Islet of Langerhans (tissue), 1 donor: ENCODE results near the gene DMPK.
A peak's percentile ranks its signal among the peaks of the same experiment; 100 is the strongest.

Source experiments
- FAIRE-seq: peaks from one replicate; lab custom pipeline; 2011; peaks lifted over from hg19 to GRCh38; lab: Jason Lieb, UNC

DMPK gene

DNA sequence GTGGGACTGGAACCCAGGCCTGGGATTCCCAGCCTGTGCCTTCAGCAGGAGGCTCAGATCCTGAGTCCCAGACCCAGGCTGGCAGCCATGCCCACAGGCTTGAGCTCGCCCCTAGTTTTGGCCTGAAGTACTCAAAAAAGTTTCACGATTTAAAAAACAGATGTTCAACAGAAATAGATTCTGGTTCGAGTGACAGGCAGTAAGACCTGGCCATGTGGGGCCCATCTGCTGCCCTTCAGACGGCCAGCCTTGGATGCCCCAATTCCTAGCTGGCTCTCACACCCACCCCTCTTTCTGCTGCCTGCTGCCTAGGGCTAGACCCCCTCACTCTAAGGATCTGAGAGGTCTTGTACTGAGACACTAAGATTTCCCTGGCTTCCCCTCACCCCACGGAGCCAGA, 2.8 kb upstream of the DMPK start:
- no peak for FAIRE-seq

DNA sequence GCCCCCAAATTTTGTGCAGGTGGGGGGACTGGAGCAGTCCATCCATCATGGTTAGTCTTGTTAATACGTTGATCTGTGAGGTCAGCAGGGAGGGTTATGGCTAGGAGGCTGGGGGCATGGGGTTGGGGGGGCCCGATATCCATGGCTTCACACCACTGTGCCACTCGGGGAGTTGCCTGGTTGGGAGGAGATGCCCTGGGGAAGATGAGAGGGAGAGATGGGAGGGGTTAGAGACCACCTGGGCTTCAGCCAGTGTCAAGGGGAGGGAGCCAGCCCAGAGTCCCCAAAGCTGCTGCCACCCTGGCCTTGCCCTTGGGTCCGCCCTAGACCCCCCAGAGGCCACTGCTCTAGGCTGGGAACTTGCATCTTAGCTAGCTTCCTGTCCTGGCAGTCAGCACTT, 1.8 kb upstream of the DMPK start:
- FAIRE-seq: no peak

DNA sequence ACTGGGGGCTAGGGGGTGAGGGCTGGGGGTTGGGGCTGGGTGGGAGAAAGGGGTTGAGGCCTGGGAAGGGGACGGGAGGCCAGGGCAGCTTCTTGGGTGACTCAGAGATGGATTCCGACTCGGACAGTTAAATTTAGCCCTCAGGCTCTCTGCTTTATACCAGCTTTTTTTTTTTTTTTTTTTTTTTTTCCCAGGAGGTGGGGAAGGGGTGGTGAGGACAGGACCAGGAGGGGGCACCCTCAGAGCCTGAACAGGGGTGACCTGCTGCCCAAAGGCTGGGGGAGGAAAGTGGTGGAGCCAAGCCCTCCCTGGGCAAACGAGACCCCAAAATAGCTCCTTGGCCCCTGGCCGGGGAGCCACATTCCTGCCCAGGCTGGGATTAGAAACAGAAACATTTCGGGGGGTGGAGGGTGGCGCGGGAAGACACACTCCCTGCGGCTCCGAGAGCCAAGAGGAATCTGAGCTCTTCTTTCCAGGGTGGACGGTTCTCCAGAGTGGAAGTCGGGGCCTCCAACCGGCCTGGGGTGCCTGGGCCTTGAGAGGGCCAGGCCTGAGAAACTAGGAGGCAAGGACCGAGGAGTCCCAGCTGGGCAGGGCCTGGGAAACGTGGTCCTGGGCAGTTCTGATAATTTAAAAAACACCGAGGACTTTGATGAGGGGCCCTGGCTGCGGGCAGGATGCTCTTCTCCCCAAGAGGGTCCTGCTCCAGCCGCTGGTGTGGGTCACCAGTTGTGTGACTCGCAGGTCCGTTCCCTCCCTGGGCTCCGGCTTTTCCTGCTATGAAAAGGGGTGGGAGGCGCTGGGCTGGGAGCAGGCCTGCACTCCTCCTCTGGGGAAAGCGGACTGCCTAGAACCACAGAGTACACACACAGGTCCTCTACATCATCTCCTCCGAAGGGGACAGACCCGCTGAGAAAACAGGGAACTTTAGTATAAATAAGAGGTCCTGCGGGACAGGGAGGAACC, 813 bp upstream of the DMPK start:
- FAIRE-seq: no peak

DNA sequence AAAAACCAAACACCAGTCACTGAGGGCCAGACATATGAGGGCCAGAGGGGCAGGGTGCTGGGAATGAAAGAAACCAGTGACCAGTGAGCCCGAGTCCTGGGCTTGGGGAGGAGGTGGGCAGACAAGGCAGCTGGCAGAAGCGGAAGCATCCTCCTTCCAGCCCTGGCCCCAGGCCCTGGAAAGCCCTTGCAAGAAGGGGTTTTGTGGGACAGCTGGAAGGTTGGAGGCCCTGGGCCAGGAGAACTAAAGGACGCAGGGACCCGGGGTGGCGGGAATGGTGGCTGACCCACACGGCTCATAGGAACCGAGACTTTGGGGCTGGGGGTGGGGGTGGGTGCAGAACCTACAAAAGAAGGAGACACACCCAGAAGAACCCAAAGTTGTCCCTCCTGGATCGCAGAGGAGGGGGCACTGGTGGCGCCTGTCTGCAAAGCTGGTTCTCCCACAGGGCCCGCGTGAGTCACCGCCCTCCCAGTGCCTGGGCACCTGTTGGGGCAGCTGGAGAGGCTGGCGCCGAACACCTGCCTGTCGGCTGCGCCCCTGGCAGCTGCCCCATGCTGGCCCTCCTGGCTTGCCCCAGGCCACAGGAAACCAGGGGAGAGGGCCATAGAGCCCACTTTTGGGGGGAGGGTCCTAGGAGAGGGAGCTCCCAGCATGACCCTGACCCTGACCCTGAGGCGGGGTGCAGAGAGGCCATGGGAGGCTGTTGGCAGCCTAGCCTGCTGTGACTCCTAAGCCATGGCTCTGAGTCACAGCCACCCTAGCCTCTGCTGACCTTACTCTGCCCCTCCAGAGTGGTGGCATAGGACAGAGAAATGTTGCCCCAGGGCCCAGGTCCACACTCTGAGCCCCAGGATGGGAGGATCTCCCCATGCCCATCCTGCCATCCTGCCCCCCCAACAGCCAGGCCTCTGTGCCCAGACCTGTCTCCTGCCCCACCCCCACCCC, 802 bp downstream of the DMPK start:
- FAIRE-seq: no peak

DNA sequence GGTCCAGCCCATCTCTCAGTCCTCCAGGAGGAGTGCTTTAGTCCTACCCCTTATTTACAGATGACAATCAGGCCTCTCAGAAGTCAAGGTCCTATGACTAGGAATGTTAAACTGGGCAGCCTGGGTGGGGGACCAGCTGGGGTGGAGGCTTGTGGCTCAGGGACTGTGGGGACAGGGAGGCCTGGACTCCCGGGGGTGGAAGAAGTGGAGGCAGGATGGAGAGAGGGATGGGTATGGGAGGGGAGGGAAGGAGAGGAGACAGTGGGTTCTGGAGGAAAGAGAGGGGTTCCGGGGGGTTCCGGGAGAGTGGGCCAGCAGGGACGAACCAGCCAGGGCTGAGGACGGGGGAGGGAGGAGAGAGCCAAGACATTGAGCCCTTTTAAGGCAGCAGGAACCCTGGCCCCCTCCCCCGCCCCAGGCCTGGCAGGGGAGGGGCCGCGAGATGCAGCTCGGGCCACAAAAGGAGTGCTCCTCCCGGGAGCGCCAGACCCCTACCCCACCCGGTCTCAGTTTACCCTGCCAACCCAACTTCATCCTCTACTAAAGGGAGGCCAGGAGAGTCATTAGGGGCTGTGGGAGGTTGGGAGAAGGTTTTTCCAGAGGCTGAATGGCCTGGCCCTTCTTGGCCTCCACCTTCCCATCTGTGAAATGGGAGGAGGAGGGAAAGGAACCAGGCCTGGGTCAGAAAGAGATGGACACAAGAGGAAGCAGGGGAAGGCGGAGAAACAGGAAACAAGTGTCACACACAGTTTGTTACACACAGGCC, 1.7 kb downstream of the DMPK start:
- FAIRE-seq: no peak

DNA sequence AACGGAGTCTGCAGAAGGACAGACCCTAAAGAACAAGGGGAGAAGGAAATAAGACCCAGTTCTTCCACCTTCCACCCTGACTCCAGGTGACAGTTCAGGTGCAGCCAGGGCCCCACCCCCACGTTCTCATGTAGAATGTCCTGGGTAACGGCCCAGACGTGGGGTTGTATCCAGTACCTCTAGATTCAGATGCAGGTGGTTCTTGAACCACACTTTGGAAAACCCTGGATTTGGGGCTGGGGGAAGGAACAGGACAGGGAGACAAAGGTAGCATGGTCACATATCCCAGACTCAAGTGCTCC, 2.2 kb downstream of the DMPK start:
- FAIRE-seq: no peak

DNA sequence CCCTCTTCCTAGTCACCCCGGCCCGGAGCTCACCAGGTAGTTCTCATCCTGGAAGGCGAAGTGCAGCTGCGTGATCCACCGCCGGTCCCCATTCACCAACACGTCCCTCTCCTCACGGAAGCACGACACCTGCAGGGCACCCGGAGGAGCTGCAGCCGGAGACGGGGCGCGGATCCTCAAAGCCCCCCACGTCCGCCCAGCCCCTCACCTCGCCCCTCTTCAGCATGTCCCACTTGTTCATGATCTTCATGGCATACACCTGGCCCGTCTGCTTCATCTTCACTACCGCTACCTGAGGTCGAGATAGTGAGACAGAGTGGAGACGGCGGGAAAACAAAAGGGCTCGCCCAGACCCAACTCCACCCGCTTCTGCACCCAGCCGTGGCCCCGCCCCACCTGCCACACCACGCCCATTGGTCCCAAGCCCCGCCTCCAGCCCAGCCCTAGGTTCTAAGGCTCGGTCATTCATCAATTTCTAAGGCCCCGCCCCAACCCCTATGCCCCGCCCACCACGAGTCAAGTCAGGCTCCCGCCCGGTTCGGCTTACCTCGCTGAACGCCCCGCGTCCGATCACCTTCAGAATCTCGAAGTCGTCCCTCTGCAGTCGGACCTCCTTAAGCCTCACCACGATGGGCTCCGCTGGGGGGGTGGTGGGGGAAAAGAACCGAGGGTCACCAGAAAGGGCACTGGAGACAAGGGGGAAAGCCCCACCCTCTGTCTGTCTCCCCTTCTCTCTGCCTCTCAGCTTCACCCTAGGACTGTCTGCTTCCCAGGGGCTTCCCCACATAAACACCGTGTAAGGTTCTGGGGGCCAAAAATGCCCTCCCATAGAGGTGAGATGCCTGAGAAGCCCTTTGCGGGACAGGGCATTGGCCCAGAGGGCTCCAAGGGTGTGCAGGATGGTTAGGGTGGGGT, 2.8 kb downstream of the DMPK start:
- FAIRE-seq: no peak

DNA sequence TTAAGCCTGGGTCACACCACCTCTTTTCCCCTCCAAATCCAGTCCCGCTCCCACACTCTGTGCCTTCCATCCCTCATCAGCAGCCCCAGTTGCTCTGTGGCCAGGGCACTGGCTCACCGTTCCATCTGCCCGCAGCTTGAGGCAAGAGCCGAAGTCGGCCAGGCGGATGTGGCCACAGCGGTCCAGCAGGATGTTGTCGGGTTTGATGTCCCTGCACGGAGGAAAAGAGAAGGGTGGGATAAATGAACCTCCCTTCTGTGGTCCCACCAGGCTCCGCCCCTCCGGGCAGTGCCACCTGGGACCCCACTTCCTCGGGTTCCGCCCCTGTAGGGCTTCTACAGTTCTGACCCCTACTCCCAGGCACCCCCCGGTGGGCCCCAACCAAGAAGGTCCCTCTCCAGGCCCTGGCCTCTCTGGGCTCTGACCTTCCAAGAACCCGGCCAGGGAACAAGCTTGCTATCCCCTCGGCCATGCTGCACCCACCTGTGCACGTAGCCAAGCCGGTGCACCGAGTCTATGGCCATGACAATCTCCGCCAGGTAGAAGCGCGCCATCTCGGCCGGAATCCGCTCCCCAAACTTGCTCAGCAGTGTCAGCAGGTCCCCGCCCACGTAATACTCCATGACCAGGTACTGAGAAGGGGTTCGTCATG, 4.2 kb downstream of the DMPK start:
- FAIRE-seq: no peak

DNA sequence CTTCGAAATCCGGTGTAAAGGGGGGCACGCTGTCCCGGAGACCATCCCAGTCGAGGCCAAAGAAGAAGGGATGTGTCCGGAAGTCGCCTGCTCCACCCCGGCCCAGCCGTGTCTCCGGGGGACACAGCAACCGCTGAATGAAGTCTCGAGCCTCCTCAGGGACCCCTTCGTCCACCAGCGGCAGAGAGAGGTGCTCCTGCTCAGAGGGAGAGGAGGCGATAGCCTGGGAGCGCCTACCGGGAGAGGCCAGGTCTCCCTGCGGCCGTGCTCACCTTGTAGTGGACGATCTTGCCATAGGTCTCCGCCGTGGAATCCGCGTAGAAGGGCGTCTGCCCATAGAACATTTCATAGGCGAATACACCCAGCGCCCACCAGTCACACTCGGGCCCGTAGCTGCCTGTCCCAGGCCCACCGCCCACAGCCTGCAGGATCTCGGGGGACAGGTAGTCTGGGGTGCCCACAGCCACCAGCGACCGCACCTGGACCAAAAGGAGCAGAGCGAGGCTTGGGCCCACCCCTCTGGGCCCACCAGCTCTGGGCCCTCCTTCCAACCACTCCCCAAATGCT, 4.8 kb downstream of the DMPK start:
- no peak for FAIRE-seq

DNA sequence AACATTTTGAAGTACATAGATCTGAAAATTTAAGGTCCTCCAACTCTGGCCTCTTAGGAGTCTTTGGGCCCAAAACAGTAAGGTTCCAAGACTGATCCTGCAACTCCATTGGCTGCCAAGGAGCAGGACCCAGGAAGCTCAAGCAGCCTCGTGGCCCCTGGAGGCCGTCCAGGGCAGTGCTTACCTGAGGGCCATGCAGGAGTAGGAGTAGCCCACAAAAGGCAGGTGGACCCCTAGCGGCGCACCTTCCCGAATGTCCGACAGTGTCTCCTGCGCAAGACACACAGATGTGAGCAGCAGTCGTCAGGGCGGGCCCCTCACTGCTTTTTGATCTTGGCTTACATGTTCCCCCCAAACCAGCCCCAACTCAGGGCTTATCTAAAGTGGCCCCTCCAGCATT, 7.5 kb downstream of the DMPK start:
- no peak for FAIRE-seq

DNA sequence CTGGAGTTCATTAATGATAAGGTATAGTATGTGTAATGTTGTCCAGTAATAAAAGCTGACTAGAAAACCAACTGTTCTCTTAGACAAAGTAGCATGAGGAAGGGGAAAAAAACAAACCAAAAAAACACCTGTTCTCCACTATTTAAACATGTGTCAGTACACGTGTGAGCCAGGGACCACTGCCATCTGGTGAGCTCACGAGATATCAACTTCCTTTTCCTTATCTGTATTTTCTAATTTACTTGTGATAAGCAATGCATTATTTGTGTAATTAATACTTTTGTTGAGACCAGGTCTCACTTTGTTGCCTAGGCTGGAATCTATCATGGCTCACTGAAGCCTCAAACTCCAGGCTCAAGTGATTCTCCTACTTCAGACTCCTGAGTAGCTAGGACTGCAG, 8.9 kb downstream of the DMPK start:
- no peak for FAIRE-seq

DNA sequence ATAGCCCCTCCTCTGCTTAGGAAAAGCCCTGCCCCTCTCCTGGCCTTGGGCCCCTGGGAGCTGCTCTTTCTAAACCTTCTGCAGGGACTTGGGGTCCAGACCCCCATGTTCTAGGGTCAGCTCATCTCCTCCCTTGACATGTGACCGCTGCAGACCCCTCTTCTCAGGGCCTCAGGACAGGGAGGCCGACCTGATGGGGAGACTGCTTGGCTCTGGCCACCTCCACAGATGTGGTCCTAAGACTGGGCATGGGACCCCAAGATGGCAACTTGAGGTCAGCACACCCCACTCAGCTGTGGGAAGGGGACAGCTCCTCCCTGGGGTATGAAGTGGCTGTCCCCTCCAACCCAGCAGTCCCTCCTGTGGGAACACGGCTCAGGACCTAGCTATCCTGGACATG, 9.4 kb downstream of the DMPK start:
- no peak for FAIRE-seq

DNA sequence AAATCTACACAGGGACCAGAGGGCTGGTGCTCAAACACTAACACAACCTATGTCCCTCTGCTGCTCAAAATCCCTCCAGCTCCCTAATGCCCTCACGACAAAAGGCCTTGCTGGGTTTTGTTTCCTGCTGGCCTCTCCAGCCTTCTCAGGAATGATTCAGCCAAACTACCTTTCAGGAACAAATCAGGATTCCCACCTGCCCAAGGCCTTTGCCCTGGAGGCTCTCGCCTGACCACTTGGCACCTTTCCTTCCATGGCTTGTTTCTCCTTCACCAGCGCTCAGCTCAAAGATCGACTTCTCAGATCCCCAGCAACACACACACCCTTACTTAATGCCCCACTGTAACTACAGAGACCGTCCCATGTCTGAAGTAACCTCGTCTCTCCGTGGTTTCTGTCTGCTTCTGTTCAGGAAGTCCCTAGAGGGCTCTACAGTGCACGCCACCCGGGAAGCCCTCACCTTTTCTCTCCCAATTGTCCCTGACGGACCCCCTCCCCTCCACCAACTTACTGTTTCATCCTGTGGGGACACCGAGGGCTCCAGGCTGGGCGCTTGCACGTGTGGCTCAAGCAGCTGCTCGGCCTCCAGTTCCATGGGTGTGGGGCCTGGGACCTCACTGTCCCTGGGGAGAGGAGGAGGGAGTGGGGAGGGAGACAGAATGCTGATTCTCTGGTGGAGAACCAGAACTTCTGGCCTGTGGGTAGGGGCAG, 10.0 kb downstream of the DMPK start:
- no peak for FAIRE-seq

DNA sequence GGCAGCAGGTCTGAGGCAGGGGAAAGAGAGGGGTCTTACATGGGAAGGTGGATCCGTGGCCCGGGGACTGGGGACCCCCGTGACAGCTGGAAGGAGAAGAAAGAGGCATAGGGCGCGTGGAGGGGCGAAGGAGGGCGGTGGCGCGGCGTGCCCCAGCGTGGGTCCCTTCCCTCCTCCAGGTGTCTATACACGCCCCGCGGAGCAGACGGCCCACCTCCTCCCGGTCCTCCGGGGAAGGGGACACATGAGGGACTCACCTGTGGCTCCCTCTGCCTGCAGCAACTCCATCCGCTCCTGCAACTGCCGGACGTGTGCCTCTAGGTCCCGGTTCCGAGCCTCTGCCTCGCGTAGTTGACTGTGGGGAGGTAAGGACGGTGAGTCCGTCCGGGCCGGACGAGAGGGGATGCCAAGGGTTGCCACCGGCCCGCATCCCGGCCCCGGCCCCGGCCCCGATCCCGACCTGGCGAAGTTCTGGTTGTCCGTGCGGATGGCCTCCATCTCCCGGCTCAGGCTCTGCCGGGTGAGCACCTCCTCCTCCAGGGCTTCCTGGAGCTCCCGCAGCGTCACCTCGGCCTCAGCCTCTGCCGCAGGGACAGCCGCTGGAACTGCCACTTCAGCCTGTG, 10.9 kb downstream of the DMPK start:
- no peak for FAIRE-seq

DNA sequence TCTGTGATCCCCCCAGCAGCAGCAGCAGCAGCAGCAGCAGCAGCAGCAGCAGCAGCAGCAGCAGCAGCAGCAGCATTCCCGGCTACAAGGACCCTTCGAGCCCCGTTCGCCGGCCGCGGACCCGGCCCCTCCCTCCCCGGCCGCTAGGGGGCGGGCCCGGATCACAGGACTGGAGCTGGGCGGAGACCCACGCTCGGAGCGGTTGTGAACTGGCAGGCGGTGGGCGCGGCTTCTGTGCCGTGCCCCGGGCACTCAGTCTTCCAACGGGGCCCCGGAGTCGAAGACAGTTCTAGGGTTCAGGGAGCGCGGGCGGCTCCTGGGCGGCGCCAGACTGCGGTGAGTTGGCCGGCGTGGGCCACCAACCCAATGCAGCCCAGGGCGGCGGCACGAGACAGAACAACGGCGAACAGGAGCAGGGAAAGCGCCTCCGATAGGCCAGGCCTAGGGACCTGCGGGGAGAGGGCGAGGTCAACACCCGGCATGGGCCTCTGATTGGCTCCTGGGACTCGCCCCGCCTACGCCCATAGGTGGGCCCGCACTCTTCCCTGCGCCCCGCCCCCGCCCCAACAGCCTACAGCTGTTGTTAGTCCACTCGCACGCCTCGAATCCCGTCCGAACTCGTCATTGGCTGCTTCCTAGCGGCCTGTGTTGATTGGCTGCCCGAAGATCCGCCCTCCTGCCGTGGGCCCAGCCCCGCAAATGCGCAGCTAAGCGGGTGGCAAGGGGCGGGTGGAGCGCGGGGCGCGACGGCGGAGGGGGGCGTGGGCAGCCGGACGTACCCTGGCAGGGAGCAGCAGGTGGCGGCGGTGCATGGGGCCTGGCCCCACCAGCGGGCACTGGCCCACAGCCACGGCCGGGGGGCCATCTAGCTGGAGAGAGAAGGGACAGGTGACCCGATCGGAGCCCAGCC, 11.8 kb downstream of the DMPK start:
- peak; percentile 88 for FAIRE-seq

DNA sequence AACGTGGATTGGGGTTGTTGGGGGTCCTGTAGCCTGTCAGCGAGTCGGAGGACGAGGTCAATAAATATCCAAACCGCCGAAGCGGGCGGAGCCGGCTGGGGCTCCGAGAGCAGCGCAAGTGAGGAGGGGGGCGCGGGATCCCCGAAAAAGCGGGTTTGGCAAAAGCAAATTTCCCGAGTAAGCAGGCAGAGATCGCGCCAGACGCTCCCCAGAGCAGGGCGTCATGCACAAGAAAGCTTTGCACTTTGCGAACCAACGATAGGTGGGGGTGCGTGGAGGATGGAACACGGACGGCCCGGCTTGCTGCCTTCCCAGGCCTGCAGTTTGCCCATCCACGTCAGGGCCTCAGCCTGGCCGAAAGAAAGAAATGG, 12.5 kb downstream of the DMPK start:
- FAIRE-seq: no peak

DNA sequence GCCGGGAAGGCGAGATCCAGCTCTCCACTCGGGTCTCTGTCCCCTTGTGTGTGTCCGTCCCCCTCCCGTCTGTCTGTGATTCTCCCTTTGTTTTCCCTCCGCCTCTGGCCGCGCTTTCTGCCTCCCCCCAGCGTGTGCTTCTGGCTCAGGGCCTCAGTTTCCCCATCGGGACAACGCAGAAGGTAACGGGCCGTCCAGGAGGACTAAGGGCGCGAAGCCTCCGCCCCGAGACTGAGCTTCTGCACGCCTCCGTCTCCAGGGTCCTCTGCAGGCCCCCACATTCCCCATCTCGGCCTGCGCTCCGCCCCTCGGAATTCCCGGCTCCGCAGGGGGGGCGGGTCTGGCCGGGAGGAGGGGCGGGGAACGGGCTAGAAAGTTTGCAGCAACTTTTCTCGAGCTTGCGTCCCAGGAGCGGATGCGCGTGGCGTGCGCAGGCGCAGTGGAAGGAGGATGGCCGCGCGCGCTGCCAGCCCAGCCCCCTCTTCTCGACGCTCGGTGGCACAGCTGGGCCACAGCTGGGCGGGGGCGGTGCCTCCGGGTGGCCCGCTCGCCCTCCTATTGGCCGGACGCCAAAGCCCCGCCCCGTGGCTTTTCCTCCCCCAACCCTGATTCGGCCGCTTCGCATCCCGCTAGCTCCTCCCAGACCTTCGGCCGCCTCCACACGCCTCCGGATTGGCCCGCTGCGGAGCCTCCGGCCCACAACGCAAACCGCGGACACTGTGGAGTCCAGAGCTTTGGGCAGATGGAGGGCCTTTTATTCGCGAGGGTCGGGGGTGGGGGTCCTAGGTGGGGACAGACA, 13.1 kb downstream of the DMPK start, which contains the start of gene SIX5:
SIX5 (minus strand) TSS at position 269 of the 799 bp plus-strand sequence. CDS start 408 bp downstream, outside the sequence.
- FAIRE-seq: no peak

DNA sequence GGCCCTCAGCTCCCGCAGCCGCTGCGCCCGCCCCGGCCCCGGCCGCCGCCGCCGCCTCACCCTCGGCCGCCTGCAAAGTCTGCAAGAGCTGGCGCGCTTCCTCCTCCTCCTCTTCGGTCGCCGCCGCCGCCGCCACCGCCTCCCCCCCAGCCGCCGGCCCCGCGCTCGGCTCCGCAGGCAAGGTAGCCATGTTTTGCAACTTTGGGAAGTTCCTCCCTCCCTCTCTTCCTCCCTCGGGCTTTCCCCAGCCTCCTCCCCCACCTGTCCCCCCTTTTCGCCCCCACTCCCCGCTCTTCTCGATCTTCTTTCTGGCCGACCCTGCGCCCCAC, 13.7 kb downstream of the DMPK start:
- no peak for FAIRE-seq
